ENCODE data around the gene GPR37L1.

DNA sequence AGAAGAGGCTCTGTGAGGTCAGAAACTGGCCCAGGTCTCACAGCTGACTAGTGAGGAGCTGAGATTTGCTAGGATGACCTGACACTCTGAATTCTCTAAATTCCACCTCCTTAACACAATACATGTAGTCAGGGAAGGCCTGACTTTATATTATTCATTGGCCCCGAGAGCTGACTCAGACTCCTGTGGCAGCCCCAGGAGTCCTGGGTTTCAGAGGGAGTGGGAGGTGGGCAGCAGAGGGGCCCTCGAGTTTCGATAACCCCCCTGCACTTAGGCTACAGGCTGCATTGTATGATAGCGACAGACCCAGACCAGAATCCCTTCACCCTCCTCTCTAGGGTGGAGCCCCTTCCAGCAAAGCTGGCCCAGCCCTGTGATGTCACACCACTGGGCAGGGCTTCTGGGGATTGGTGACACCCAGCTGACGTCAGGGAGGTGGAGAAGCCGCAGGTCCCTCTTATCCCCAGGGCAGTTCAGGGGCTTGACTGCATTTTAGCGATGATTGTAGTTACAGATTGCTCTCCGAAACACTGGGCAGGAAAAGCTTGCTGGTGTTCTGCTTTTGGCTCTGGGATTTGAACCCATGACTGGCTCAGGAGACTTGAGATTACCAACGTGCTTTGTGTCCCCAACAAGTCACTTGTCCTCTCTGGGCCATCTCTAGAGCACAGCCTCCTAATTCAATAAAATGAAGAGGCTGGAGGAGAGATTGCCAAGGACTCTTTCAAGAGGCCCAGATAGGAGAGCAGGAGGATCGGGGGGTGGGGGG lies 17.0 kb upstream of the GPR37L1 start:
- TF ChIP-seq, protein P1, sequence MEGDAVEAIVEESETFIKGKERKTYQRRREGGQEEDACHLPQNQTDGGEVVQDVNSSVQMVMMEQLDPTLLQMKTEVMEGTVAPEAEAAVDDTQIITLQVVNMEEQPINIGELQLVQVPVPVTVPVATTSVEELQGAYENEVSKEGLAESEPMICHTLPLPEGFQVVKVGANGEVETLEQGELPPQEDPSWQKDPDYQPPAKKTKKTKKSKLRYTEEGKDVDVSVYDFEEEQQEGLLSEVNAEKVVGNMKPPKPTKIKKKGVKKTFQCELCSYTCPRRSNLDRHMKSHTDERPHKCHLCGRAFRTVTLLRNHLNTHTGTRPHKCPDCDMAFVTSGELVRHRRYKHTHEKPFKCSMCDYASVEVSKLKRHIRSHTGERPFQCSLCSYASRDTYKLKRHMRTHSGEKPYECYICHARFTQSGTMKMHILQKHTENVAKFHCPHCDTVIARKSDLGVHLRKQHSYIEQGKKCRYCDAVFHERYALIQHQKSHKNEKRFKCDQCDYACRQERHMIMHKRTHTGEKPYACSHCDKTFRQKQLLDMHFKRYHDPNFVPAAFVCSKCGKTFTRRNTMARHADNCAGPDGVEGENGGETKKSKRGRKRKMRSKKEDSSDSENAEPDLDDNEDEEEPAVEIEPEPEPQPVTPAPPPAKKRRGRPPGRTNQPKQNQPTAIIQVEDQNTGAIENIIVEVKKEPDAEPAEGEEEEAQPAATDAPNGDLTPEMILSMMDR (conservative IDR thresholded peaks at IDR 0.05; ENCODE audit: low read length), result no peak
- TF ChIP-seq EZH2phosphoT487 (IDR thresholded peaks at IDR 0.05; ENCODE audit: borderline replicate concordance), result no peak
